Fibroblast of lung (primary cell): ENCODE results near the gene TFAP2C. TPM values are rescaled to one million over a fixed set of nuclear protein-coding genes. Genes with fewer than 3 reads are reported as not detected.

Experiments
- DNase-seq, 2 donors: peaks; one replicate each; pipeline versions ENCODE4 v3.0.0 to v3.0.0-alpha.2; 2010; ENCODE audit warnings: low read depth in 2 of 2
- H2AFZ ChIP-seq: 2 replicates; pipeline ENCODE4 v1.5.1; 2012; ENCODE audit warnings: low read length, control low read depth, inconsistent platforms
- H3K27ac ChIP-seq: 2 replicates; pipeline ENCODE4 v1.5.1; 2011; ENCODE audit warnings: low read length, control low read depth; ENCODE audit not compliant: insufficient read depth
- H3K27me3 ChIP-seq: 2 replicates; pipeline ENCODE4 v1.5.1; 2011; ENCODE audit warnings: mild to moderate bottlenecking, low read length; ENCODE audit not compliant: control insufficient read depth, insufficient read depth
- H3K36me3 ChIP-seq: 2 replicates; pipeline ENCODE4 v1.5.1; 2011; ENCODE audit warnings: low read length; ENCODE audit not compliant: control insufficient read depth, insufficient read depth
- H3K4me1 ChIP-seq: 2 replicates; pipeline ENCODE4 v1.5.1; 2011; ENCODE audit warnings: low read length; ENCODE audit not compliant: control insufficient read depth, insufficient read depth; ENCODE audit errors: extremely low read depth
- H3K4me2 ChIP-seq: 2 replicates; pipeline ENCODE4 v1.5.1; 2011; ENCODE audit warnings: low read length, control low read depth; ENCODE audit not compliant: insufficient read depth; ENCODE audit errors: extremely low read depth
- H3K4me3 ChIP-seq, 4 experiments: fragments of 200-600 bp in 1 of 4; sonication (generic) in 1 of 4; replicated peaks in 1 of 4; 2 replicates each; pipeline ENCODE4 v1.5.1; 2011 to 2016; ENCODE audit warnings: low read length in 4 of 4, low read depth in 3 of 4, mild to moderate bottlenecking in 3 of 4, control low read depth in 2 of 4, inconsistent platforms in 1 of 4, mixed read lengths in 1 of 4; ENCODE audit not compliant: insufficient read depth in 1 of 4; ENCODE audit errors: control extremely low read depth in 1 of 4
- H3K79me2 ChIP-seq: 2 replicates; pipeline ENCODE4 v1.5.1; 2012; ENCODE audit warnings: mild to moderate bottlenecking, low read length, inconsistent platforms; ENCODE audit not compliant: control insufficient read depth, insufficient read depth
- H3K9ac ChIP-seq: 2 replicates; pipeline ENCODE4 v1.5.1; 2011; ENCODE audit warnings: mild to moderate bottlenecking, low read length, control low read depth; ENCODE audit not compliant: insufficient read depth
- H3K9me3 ChIP-seq: 2 replicates; pipeline ENCODE4 v1.5.1; 2012; ENCODE audit warnings: low read depth, low read length; ENCODE audit not compliant: control insufficient read depth, insufficient read depth
- H4K20me1 ChIP-seq: 2 replicates; pipeline ENCODE4 v1.5.1; 2011; ENCODE audit warnings: low read length; ENCODE audit not compliant: control insufficient read depth, insufficient read depth; ENCODE audit errors: extremely low read depth
- CTCF ChIP-seq, 2 donors: IDR thresholded peaks in 1 of 2; conservative IDR thresholded peaks in 1 of 2; 1 replicate in 1 of 2; 2 replicates in 1 of 2; pipeline ENCODE4 v1.5.1; 2011 to 2012; ENCODE audit warnings: low read length in 2 of 2, control low read depth in 1 of 2, inconsistent platforms in 1 of 2, low read depth in 1 of 2, mild to moderate bottlenecking in 1 of 2
- EZH2 ChIP-seq: IDR thresholded peaks from 2 replicates; pipeline ENCODE4 v1.5.1; 2012; ENCODE audit warnings: low read length, control low read depth, mild to moderate bottlenecking; ENCODE audit errors: missing control alignments
- polyA plus RNA-seq, 2 donors: library from polyadenylated mRNA; depleted of rRNA in 1 of 2; stranded (reverse) in 1 of 2; unstranded in 1 of 2; fragments of >200 nt; gene quantifications; 2 replicates each; pipeline ENCODE4 v1.2.1, GENCODE V29; 2011 to 2012; ENCODE audit warnings: missing spikeins in 1 of 2
- total RNA-seq: library from RNA; depleted of rRNA; stranded (reverse); fragments of >200 nt; gene quantifications from 2 replicates; pipeline ENCODE4 v1.2.1, GENCODE V29; 2014

Gene TFAP2C
- total and polyA plus RNA-seq, 2 donors (not counting 1 experiment from before 2014, with no cell fraction given), result 0.39 TPM; not detected in 1

DNA sequence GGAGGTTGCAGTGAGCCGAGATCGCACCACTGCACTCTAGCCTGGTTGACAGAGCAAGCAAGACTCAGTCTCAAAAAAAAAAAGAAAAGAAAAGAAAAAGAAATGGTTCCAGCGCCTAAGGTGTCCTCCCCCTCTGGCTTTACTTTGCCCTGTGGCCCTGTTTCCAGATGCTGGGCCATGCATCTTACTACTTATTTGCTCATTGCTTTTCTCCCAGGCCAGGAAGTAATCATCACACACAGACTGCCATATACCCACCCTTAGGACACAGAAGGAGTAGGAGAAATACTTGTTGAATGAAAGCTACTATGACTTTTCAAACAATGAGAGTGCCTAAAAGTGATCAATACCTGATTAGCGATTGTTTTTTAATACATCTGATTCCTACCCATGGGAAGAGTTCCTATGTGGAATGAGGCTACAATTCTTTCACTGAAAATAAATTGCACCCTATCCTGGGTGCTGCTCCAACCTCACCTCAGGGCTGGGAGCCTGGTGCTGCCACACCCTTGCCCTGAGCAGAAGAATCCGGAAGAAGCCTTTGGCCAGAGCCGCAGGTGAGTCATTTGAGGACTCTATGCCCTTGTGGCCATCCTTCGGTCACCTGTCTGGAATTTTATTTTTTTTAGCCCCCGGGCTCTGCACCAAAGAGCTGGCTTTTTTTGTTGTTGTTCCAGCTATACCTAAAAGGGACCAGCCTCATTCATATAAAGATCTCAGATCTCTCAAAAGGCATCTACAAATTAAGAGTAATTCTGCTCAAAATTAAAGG lies 22.7 kb upstream of the TFAP2C start:
- H3K36me3 ChIP-seq, result no peaks in the 10 kb centered on the region
- no peak overlapping the region for H2AFZ ChIP-seq
- H3K27me3 ChIP-seq, result no peaks in the 10 kb centered on the region
- H3K4me3 ChIP-seq, result no peak overlapping the region
- H3K4me2 ChIP-seq, result no peak overlapping the region
- TF ChIP-seq EZH2, result no peak
- no peak for TF ChIP-seq CTCF (conservative IDR thresholded peaks at IDR 0.05 in 1 of 2, IDR thresholded peaks at IDR 0.05 in 1 of 2; ENCODE audit: low read depth in 1 of 2, low read length in 2 of 2)
- H3K9me3 ChIP-seq, result no peaks in the 10 kb centered on the region
- no peaks in the 10 kb centered on the region for H3K79me2 ChIP-seq
- H3K9ac ChIP-seq, result no peak overlapping the region
- no peaks in the 10 kb centered on the region for H3K4me1 ChIP-seq
- H4K20me1 ChIP-seq, result no peaks in the 10 kb centered on the region
- no peak overlapping the region for H3K27ac ChIP-seq
- DNase-seq, result no peak

GRCh38 chr20:56607061-56607704 lies 21.9 kb upstream of the TFAP2C start:
- Histone ChIP-seq H3K9me3 (no peaks in the 10 kb centered on the region), H3K36me3 (no peaks in the 10 kb centered on the region), H2AFZ (no peak overlapping the region), H3K27me3 (no peaks in the 10 kb centered on the region), H3K4me3 (no peak overlapping the region), H3K4me1 (no peaks in the 10 kb centered on the region), H3K79me2 (no peaks in the 10 kb centered on the region), H4K20me1 (no peaks in the 10 kb centered on the region), H3K4me2 (no peak overlapping the region), H3K9ac (no peak overlapping the region), H3K27ac (no peak overlapping the region)
- TF ChIP-seq EZH2, result no peak
- no peak for TF ChIP-seq CTCF (conservative IDR thresholded peaks at IDR 0.05 in 1 of 2, IDR thresholded peaks at IDR 0.05 in 1 of 2; ENCODE audit: low read depth in 1 of 2, low read length in 2 of 2)
- no peak for DNase-seq

DNA sequence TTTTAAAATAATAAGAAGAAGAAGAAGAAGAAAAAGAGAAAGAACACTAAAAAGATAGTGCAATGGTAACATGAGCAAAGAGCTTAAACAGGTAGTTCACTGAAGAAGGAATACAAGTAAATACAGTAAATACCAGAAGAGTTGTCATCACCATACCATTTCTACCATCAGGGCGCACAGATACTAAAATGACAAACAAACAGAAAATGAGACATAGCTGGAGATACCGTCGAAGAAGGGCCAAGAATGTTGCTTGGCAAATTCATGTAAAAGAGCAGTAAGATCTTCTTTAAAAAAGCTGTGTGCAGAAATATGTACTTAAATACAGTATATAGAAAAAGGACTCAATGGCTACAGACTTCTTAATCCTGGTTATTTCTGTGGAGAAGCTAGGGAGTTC lies 20.7 kb upstream of the TFAP2C start:
- Histone ChIP-seq H3K4me3 (no peak overlapping the region), H3K27ac (no peak overlapping the region), H3K4me2 (no peak overlapping the region), H3K9me3 (no peaks in the 10 kb centered on the region), H3K27me3 (no peaks in the 10 kb centered on the region), H3K4me1 (no peaks in the 10 kb centered on the region), H3K9ac (no peak overlapping the region), H2AFZ (no peak overlapping the region), H3K79me2 (no peaks in the 10 kb centered on the region), H3K36me3 (no peaks in the 10 kb centered on the region), H4K20me1 (no peaks in the 10 kb centered on the region)
- DNase-seq, result no peak
- TF ChIP-seq CTCF (conservative IDR thresholded peaks at IDR 0.05 in 1 of 2, IDR thresholded peaks at IDR 0.05 in 1 of 2; ENCODE audit: low read depth in 1 of 2, low read length in 2 of 2) (no peak), EZH2 (no peak)
